ENCODE results near the gene RAI1.

Gene RAI1

DNA sequence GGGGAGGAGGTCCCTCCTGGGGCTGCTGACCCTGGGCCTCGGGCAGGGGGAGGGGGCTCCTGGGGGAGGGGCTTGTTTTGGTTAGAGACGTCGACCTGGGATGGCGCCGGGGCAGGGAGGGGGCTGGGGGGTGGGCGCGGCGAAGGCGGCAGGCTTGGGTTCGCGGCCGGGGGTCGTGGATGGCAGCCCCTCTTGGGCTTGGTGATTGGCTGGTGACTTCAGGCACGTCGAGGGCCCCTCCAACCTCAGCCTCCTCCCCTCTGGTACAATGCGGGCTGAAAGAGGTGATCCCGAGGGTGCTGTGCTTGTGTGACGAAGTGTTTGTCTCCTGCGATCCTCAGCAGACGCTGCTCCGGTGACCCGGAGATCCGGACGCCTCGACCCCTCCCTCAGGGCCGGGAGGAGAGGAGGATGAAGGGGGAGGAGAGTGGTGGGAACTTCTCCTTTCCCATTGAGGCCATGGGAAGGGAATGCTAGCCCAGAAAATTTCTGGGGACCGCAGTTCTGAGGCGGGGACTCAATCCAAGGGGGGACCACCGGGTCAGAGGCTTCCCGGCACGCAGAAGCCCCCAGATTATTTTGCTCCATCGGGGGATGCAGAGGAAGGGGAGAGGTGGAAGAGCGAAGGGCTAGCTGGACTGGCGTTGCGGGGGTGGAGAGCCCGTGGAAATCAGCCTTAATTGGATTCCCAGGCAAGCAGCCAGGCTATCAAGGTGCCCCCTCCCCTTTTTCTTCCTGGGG is 43.9 kb downstream of the RAI1 start:
- FAIRE-seq (peak; percentile 51), DNase-seq (ENCODE audit: insufficient read length) (no peak)
- TF ChIP-seq POLR2A (IDR thresholded peaks at IDR 0.05; ENCODE audit: low read depth, low read length) (no peak), TAF1 (IDR thresholded peaks at IDR 0.05; ENCODE audit: borderline replicate concordance, low read depth, low read length) (no peak), POLR2AphosphoS5 (IDR thresholded peaks at IDR 0.05; ENCODE audit: low read depth, low read length) (no peak)

DNA sequence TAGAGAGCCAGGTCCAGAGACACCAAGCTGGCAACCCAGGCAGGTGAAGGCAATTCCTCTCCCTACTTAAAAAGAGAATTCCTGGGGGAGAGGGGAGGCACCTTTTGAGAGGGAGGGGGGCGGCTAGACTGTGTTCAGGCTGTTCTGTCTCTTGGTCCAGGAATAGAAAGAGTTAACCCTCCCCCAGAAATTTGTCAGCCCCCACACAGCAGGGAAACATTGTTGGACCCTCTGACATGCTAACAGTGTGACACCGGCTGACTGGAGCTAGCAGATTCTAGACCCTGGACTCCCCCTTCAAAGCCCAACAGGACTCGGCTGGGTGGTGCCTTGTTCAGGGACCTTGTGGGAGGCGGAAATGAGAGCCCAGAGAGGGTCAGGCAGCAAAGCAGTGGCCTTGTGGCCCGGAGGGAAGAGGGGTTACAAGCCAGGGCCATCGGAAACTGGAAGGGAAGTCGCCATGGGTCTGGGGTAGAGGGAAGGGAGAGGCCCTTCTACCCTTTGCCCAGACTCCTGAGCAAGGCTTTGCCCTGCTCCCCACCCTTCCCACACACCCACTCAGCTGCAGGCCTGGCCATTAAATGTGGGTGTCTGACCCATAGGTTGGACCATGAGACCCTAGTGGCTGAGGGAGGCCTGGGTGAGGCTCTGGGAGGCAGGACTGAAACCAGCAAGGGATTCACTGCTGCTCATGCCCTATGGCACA is 44.6 kb downstream of the RAI1 start:
- FAIRE-seq (peak; percentile 67), DNase-seq (ENCODE audit: insufficient read length) (no peak)
- TF ChIP-seq POLR2AphosphoS5 (IDR thresholded peaks at IDR 0.05; ENCODE audit: low read depth, low read length) (no peak), POLR2A (IDR thresholded peaks at IDR 0.05; ENCODE audit: low read depth, low read length) (no peak), TAF1 (IDR thresholded peaks at IDR 0.05; ENCODE audit: borderline replicate concordance, low read depth, low read length) (no peak)

DNA sequence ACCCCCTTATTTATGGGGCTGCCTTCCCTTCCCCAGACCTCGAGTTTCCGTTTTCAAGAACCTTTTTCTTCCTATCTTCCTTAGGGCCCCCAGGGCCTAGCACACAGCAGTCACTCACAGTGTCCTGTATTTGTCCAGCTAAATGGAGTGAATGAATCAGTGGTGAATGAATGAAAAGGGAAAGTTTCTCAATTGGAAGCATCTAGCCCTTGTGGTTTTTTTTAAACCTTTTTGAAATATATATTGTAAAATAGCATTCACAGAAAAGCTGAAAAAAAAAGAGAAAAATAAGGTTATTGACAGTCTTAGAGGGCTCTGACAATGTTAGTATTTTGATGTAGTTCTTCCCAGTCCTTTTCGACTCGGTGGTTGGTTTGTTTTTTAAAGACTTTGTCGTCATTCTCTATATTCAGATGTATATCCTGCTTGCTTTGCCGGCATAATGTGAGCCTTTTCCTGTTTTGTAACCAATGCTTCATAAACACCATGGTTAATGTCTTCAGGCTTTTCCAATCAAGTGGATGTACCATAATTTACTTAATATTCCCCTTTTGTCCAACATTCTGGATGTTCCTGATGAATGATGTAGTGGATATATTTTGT is 45.3 kb downstream of the RAI1 start:
- no peak for FAIRE-seq
- no peak for DNase-seq (ENCODE audit: insufficient read length)
- TF ChIP-seq POLR2A (IDR thresholded peaks at IDR 0.05; ENCODE audit: low read depth, low read length) (no peak), POLR2AphosphoS5 (IDR thresholded peaks at IDR 0.05; ENCODE audit: low read depth, low read length) (no peak), TAF1 (IDR thresholded peaks at IDR 0.05; ENCODE audit: borderline replicate concordance, low read depth, low read length) (no peak)

DNA sequence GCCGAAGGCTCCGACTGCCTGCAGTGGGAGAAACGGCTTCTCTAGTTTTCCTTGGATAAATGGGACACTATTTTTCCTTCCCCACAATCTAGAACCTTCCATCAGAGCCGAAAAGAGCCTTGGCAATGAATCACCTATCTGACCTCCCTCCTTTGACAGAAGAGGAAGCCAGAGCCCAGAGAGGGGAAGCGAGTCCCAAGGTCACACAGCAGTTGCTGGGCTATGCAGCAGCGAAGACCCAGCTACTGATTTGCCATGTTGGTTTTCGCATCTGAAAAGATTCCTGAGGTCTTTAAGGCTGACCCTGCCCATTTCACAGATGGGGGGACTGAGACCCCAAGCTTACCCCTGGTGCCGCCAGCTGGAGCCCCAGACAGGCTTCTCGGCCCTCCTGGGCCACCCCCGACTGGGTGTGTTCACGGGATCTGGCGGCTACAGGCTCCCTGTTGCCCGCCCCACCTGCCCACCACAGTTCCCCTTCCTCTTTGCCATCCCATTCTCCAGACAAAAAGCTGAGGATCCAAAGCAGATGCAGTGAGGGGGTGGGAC is 45.9 kb downstream of the RAI1 start:
- TF ChIP-seq POLR2A (IDR thresholded peaks at IDR 0.05; ENCODE audit: low read depth, low read length) (no peak), TAF1 (IDR thresholded peaks at IDR 0.05; ENCODE audit: borderline replicate concordance, low read depth, low read length) (no peak)
- FAIRE-seq: no peak
- DNase-seq (ENCODE audit: insufficient read length): no peak

DNA sequence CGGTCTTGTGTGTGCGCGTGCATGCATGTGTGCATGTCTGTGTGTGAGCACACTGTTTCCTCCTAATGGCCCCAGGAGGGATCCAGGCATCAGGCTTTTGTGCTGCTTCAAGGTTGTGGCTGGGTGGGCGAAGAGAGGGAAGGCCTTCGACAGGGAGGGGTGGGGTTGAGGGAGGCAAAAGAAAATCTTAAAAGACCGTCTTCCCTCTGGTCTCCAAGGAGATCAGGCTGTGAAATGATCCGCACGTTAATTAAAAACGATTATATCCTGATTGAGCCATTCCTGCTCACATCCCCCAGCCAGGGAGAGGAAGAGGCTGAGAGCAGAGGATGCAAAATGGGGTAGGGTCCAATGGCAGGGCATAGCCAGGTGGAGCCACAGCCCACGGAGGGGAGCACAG is 46.9 kb downstream of the RAI1 start:
- FAIRE-seq (no peak), DNase-seq (ENCODE audit: insufficient read length) (no peak)
- TF ChIP-seq POLR2AphosphoS5 (IDR thresholded peaks at IDR 0.05; ENCODE audit: low read depth, low read length) (no peak), POLR2A (IDR thresholded peaks at IDR 0.05; ENCODE audit: low read depth, low read length) (no peak), TAF1 (IDR thresholded peaks at IDR 0.05; ENCODE audit: borderline replicate concordance, low read depth, low read length) (no peak)

DNA sequence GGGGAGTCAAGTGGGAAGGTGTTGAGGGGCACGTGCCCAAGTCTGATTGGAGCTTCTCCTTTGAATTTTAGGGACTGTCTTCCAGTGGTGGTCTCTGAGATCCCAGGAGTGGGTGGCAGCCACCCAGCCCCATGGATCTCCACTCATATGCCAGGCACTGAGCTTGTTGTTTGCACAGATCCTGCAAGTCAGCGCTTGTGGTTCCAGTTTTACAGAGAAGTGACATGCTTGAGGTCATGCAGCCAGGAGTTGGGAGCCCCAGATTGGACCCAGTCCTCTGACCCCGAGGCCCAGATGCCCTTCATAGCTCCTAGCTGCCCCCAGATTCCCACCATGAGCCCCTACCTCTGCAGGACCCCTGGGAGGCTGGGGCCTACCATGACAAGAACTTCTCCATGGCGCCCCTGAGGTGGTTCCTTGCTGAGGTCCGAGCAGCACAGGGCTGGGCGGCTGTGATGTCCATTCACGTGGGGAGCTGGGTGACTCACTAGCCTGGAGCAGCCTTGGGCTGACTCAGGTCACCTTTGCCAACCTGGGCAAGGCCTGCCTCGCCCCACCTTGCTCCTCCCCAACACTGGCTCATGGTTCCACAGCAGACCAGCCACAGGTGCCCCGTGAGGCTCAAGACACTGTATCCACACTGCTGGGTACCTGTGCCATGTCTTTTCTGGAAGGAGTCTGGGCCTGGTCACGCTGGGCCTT is 47.4 kb downstream of the RAI1 start:
- DNase-seq (ENCODE audit: insufficient read length) (no peak), FAIRE-seq (no peak)
- TF ChIP-seq POLR2A (IDR thresholded peaks at IDR 0.05; ENCODE audit: low read depth, low read length): no peak
- no peak for TF ChIP-seq TAF1 (IDR thresholded peaks at IDR 0.05; ENCODE audit: borderline replicate concordance, low read depth, low read length)
- TF ChIP-seq POLR2AphosphoS5 (IDR thresholded peaks at IDR 0.05; ENCODE audit: low read depth, low read length): no peak

DNA sequence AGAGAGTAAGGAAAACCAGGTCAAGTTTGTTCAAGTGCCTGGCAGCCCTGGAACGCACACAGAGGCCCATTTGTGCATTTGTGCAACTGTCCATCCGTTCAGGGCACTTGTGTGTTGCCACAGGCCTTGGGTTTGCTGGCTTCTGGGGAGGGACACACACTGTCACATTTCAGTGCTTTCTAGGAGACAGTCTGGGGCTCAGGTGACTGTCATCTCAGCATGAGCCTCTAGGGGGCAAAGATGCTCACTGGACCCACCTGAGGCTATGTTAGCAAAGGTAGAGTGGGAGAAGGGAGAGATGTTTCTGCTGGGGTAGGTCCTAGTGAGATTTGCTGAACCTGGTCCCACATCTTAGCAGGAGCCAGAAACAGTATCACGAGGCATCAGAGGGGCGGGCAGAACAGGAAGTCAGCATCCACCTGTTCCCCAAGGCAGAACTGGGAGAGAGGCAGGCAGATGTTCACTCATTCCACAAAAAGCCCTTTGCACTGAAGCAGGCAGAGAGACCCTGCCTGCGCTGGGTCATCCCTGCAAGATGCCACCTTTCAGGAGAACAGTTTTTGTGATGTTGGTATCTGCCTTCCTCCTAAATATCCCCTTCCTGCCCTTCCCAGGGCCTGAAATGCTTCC is 48.5 kb downstream of the RAI1 start:
- FAIRE-seq: peak; percentile 84
- TF ChIP-seq TAF1 (IDR thresholded peaks at IDR 0.05; ENCODE audit: borderline replicate concordance, low read depth, low read length) (no peak), POLR2A (IDR thresholded peaks at IDR 0.05; ENCODE audit: low read depth, low read length) (no peak), POLR2AphosphoS5 (IDR thresholded peaks at IDR 0.05; ENCODE audit: low read depth, low read length) (no peak)
- peak; percentile 68 for DNase-seq (ENCODE audit: insufficient read length)

DNA sequence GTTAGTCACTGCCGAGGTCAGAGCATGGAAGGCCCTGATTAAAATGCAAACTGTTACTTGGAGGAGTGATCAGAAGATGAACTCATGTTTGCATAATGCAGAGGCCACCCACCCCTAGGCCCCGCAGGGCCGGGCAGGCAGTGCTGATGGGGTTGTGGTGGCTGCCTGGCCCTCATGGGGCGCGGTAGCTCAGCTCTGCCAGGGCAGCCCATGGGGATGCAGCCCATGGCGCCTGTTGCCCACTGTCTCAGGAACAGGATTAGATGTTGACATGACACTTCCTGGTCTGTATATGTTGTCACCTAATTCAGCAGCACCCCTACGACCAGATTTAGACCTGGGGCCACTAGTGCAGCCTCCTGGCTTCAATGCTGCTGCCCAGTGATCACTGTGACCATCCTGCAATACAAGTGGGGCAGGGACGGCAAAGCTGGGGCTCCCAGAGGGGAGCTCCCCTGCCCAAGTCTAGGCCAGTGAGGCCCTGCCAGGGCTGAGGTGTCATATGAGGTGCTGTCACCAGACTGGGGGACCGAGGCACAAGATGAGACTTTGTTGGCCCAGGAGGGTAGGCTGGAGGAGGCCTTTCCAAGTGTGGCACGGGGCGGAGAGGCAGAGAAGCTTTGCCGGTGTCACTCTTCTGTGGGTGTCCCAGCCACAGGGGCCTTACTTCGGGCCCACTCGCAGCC is 49.1 kb downstream of the RAI1 start:
- TF ChIP-seq POLR2AphosphoS5 (IDR thresholded peaks at IDR 0.05; ENCODE audit: low read depth, low read length): no peak
- TF ChIP-seq POLR2A (IDR thresholded peaks at IDR 0.05; ENCODE audit: low read depth, low read length): no peak
- TF ChIP-seq TAF1 (IDR thresholded peaks at IDR 0.05; ENCODE audit: borderline replicate concordance, low read depth, low read length): no peak
- FAIRE-seq (no peak), DNase-seq (ENCODE audit: insufficient read length) (no peak)

DNA sequence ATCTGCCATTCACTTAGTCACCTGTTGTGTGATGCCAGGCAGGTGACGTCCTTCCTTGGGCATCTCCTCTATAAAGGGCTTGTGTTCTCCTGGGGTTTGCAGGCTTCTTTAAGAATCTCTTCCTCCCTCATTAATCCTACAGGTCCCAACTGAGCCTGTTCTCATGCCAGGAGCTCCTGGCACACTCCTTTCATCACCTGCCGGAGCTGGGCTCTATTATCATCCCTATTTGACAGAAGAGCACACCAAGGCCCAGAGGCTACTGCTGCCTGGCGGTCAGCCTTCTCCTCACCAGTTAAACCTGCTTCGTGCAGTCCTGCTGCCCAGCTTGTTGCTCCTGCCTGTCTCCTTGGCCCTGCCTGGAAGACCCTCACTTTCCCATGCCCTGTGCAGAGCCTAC is 51.2 kb downstream of the RAI1 start:
- DNase-seq (ENCODE audit: insufficient read length): no peak
- TF ChIP-seq TAF1 (IDR thresholded peaks at IDR 0.05; ENCODE audit: borderline replicate concordance, low read depth, low read length) (no peak), POLR2AphosphoS5 (IDR thresholded peaks at IDR 0.05; ENCODE audit: low read depth, low read length) (no peak), POLR2A (IDR thresholded peaks at IDR 0.05; ENCODE audit: low read depth, low read length) (no peak)
- no peak for FAIRE-seq

DNA sequence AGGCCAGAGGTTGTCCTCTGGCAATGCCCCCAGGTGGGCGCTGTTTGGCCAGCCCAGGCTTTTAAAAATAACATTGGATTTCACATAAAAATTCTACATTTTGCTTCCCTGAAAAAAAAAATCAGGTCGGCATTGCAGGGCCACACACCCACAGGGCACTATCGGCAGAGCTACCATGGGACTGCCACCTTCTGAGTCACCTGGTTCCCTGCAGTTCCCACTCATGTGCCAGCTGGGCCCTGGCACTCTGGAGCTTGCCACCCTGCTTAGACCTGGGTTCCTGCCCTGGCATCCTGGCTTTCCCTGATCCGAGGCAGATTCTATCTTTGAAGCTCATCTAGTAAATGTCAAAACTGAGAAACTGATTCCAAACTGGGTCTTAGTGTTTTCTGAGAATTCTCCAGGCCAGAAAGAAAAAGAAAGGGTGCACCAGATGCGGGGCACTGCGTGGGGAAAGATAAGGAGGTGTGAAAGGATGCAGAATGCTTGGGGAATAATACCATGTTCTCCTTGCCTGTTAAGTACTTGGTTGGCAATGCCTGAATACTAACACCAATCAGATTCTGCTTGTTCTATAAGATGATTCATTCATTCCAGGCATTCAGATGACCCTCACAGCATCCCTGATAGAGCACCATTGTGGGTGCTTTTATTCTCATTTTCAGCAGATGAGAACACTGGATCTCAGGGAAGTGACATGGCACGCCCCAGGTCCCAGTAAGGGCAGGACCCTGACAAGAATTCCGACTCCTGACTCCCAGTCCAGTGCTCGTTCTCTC is 51.8 kb downstream of the RAI1 start:
- TF ChIP-seq POLR2AphosphoS5 (IDR thresholded peaks at IDR 0.05; ENCODE audit: low read depth, low read length): no peak
- no peak for TF ChIP-seq TAF1 (IDR thresholded peaks at IDR 0.05; ENCODE audit: borderline replicate concordance, low read depth, low read length)
- no peak for TF ChIP-seq POLR2A (IDR thresholded peaks at IDR 0.05; ENCODE audit: low read depth, low read length)
- no peak for DNase-seq (ENCODE audit: insufficient read length)
- FAIRE-seq: no peak
